B cell (primary cell): Measurements from ENCODE around the gene PRIM2. TPM values are rescaled to one million over a fixed set of nuclear protein-coding genes. Genes with fewer than 3 reads are reported as not detected.
"Not testable (repeated sequence)": the region's sequence is repeated elsewhere in the genome, so short reads cannot be mapped to it uniquely, and the experiment has no call there.

Experiments used
- ATAC-seq: fragments of 200-7000 bp; cut with Tn5 transposase; one replicate; pipeline ENCODE4 v1.10.0; 2021; ENCODE audit warnings: low read depth, mild to moderate bottlenecking, moderate number of reproducible peaks, moderate library complexity
- CTCF ChIA-PET: fragments of 350-600 bp; sonication (Branson Sonifier 250); formaldehyde crosslinking; loops from one replicate; lab custom pipeline; 2021; ENCODE audit warnings: antibody characterized with exemption, inconsistent platforms; lab: Charles Lee
- POLR2A ChIA-PET: fragments of 350-600 bp; sonication (Branson Sonifier 250); formaldehyde crosslinking; loops from one replicate; lab custom pipeline; 2021; ENCODE audit warnings: antibody characterized with exemption; lab: Charles Lee
- DNase-seq: peaks from one replicate; pipeline ENCODE4 v3.0.0; 2013
- H2AFZ ChIP-seq: 2 replicates; pipeline ENCODE4 v1.6.1; 2012; ENCODE audit warnings: mild to moderate bottlenecking, low read depth, low read length; ENCODE audit not compliant: insufficient read depth, poor library complexity, severe bottlenecking
- H3K27ac ChIP-seq, 2 donors: 1 replicate in 1 of 2; 2 replicates in 1 of 2; pipeline ENCODE4 v1.5.1; 2012 to 2013; ENCODE audit warnings: low read length in 2 of 2, mild to moderate bottlenecking in 2 of 2, moderate library complexity in 1 of 2
- H3K27me3 ChIP-seq, 4 experiments: fragments of 200-600 bp in 1 of 4; sonication (generic) in 1 of 4; replicated peaks in 1 of 4; 1 replicate in 2 of 4; 2 replicates in 2 of 4; pipeline versions ENCODE4 v1.6.1 to v1.7.0; 2013 to 2016; ENCODE audit warnings: low read length in 3 of 4, mild to moderate bottlenecking in 2 of 4, mixed read lengths in 1 of 4, moderate library complexity in 1 of 4; ENCODE audit not compliant: insufficient read depth in 4 of 4, control insufficient read depth in 3 of 4; ENCODE audit errors: control extremely low read depth in 1 of 4
- H3K36me3 ChIP-seq, 2 experiments: replicated peaks in 1 of 2; 1 replicate in 1 of 2; 2 replicates in 1 of 2; pipeline versions ENCODE4 v1.6.1 to v1.7.1; 2013; ENCODE audit warnings: low read length in 1 of 2; ENCODE audit not compliant: insufficient read depth in 2 of 2, control insufficient read depth in 1 of 2; ENCODE audit errors: control extremely low read depth in 1 of 2, extremely low read depth in 1 of 2
- H3K4me1 ChIP-seq, 2 donors: fragments of 200-600 bp in 1 of 2; sonication (generic) in 1 of 2; 1 replicate in 1 of 2; 2 replicates in 1 of 2; pipeline versions ENCODE4 v1.5.1 to v1.6.1; 2013 to 2017; ENCODE audit warnings: low read length in 2 of 2; ENCODE audit not compliant: control insufficient read depth in 2 of 2, insufficient read depth in 2 of 2
- H3K4me2 ChIP-seq: replicated peaks from 2 replicates; pipeline ENCODE3; 2012; ENCODE audit warnings: mild to moderate bottlenecking, low read depth, low read length; ENCODE audit not compliant: poor library complexity, severe bottlenecking
- H3K4me3 ChIP-seq, 5 experiments: fragments of 200-600 bp in 1 of 5; sonication (generic) in 1 of 5; 1 replicate in 3 of 5; 2 replicates in 2 of 5; pipeline versions ENCODE4 v1.5.1 to v1.7.0; 2011 to 2016; ENCODE audit warnings: low read length in 4 of 5, mild to moderate bottlenecking in 4 of 5, low read depth in 2 of 5, control low read depth in 1 of 5, moderate library complexity in 1 of 5; ENCODE audit not compliant: insufficient read depth in 1 of 5; ENCODE audit errors: control extremely low read depth in 1 of 5, extremely low read depth in 1 of 5
- H3K79me2 ChIP-seq: fragments of 200-600 bp; sonication (generic); one replicate; pipeline ENCODE4 v1.6.0; 2016; ENCODE audit warnings: low read length; ENCODE audit not compliant: control insufficient read depth, insufficient read depth
- H3K9ac ChIP-seq: fragments of 200-600 bp; sonication (generic); 2 replicates; pipeline ENCODE4 v1.6.1; 2017; ENCODE audit warnings: mild to moderate bottlenecking, low read length, moderate library complexity
- H3K9me3 ChIP-seq, 3 donors: one replicate each; pipeline versions ENCODE4 v1.6.1 to v1.7.1; 2013; ENCODE audit warnings: low read length in 2 of 3; ENCODE audit not compliant: control insufficient read depth in 2 of 3, insufficient read depth in 1 of 3; ENCODE audit errors: control extremely low read depth in 1 of 3
- H4K20me1 ChIP-seq: 2 replicates; pipeline ENCODE4 v1.6.0; 2012; ENCODE audit warnings: mild to moderate bottlenecking, low read length; ENCODE audit not compliant: insufficient read depth, control insufficient read depth, poor library complexity, severe bottlenecking
- H3K27ac Mint-ChIP-seq: one replicate; pipeline ENCODE4 v1.8.0; 2021; ENCODE audit warnings: mixed read lengths
- H3K27me3 Mint-ChIP-seq: one replicate; pipeline ENCODE4 v1.8.0; 2021; ENCODE audit warnings: mixed read lengths
- H3K4me1 Mint-ChIP-seq: one replicate; pipeline ENCODE4 v1.8.0; 2021; ENCODE audit warnings: mixed read lengths
- H3K4me3 Mint-ChIP-seq: one replicate; pipeline ENCODE4 v1.8.0; 2021; ENCODE audit warnings: mixed read lengths
- H3K9me3 Mint-ChIP-seq: one replicate; pipeline ENCODE4 v1.8.0; 2022; ENCODE audit warnings: mixed read lengths; ENCODE audit not compliant: insufficient read depth
- CTCF ChIP-seq: fragments of 200-600 bp; IDR thresholded peaks from one replicate; pipeline ENCODE4 v1.8.0; 2022; ENCODE audit warnings: antibody characterized with exemption, mild to moderate bottlenecking
- EZH2 ChIP-seq: IDR thresholded peaks from 2 replicates; pipeline ENCODE4 v1.6.1; 2012; ENCODE audit warnings: borderline replicate concordance, low read depth, mild to moderate bottlenecking, moderate library complexity, low read length; ENCODE audit not compliant: insufficient read depth, poor library complexity, severe bottlenecking
- WGBS: methylation state at CpG from one replicate; pipeline ENCODE4 v1.1.5; 2013; ENCODE audit warnings: missing lambda C conversion rate; ENCODE audit not compliant: insufficient coverage; 5-methylcytosine and 5-hydroxymethylcytosine counted together
- intact Hi-C: fragments of 100-400 bp; cut with micrococcal nuclease; formaldehyde crosslinking; loops from one replicate; pipeline ENCODE4 v1.10.0; 2022
- polyA plus RNA-seq: library from polyadenylated mRNA; depleted of rRNA; stranded (reverse); fragments of >200 nt; gene quantifications from 2 replicates; pipeline ENCODE4 v1.2.3, GENCODE V29; 2012
- total RNA-seq, 2 donors: library from RNA; stranded (reverse); fragments of 120-200 nt in 1 of 2; gene quantifications; 1 replicate in 1 of 2; 2 replicates in 1 of 2; pipeline versions ENCODE4 v1.2.3 to v1.2.4, GENCODE V29; 2013 to 2022

PRIM2 gene
- total and polyA plus RNA-seq, 2 donors (not counting 1 experiment from before 2014, with no cell fraction given): 5.2 to 21.0 TPM

- Histone ChIP-seq H3K36me3 (no peaks in the 10 kb centered on the region), H2AFZ (no peak overlapping the region), H3K4me3 (no peak overlapping the region), H3K79me2 (no peaks in the 10 kb centered on the region), H3K27ac (no peak overlapping the region), H3K4me2 (no peak overlapping the region), H3K27me3 (no peaks in the 10 kb centered on the region), H3K4me1 (no peaks in the 10 kb centered on the region), H4K20me1 (no peaks in the 10 kb centered on the region), H3K9ac (no peak overlapping the region), H3K9me3 (no peaks in the 10 kb centered on the region)
- no peaks in the 10 kb centered on the region for H3K27me3 Mint-ChIP-seq
- POLR2A ChIA-PET: no interaction called here
- CTCF ChIA-PET: no interaction called here
- no peaks in the 10 kb centered on the region for H3K9me3 Mint-ChIP-seq
- peaks cover 9% of the 10 kb centered on the region for H3K4me1 Mint-ChIP-seq
- no peak overlapping the region for H3K4me3 Mint-ChIP-seq
- intact Hi-C loops: no loop called here
- ATAC-seq: no peak
- TF ChIP-seq CTCF (no peak), EZH2 (no peak)
- no peak for DNase-seq
- H3K27ac Mint-ChIP-seq: no peak overlapping the region
- no CpG with 5 or more reads among the region's 2 CpGs for WGBS
Measured at GRCh38 chr6:57342148-57342669, 24.8 kb downstream of the PRIM2 start.

- H3K9ac ChIP-seq, POLR2A ChIA-PET, H2AFZ ChIP-seq, H3K79me2 ChIP-seq, H3K27me3 ChIP-seq, H3K4me1 ChIP-seq, H3K4me2 ChIP-seq, ATAC-seq, H3K36me3 ChIP-seq, H3K27ac Mint-ChIP-seq, H3K4me3 ChIP-seq, H4K20me1 ChIP-seq, H3K27me3 Mint-ChIP-seq, H3K9me3 Mint-ChIP-seq, DNase-seq, H3K9me3 ChIP-seq, H3K4me3 Mint-ChIP-seq, H3K27ac ChIP-seq, intact Hi-C loops: not testable (repeated sequence)
- WGBS: 100% methylated on average over 1 of the region's 3 CpGs
- H3K4me1 Mint-ChIP-seq: peaks cover 14% of the 10 kb centered on the region
- CTCF ChIA-PET: interaction anchor here (1.2 kb wide), 1 partner anchor 27 kb away, joined by 3 read pairs; no protein-coding TSS in a partner anchor
Measured at GRCh38 chr6:57343342-57343741, 25.9 kb downstream of the PRIM2 start.

- peaks cover 26% of the 10 kb centered on the region for H3K4me1 Mint-ChIP-seq
- H3K4me1 ChIP-seq, CTCF ChIA-PET, H2AFZ ChIP-seq, POLR2A ChIA-PET, H3K27ac ChIP-seq, H3K9me3 ChIP-seq, intact Hi-C loops, ATAC-seq, H3K27me3 Mint-ChIP-seq, H3K27me3 ChIP-seq, H3K4me2 ChIP-seq, H3K9ac ChIP-seq, H3K27ac Mint-ChIP-seq, H4K20me1 ChIP-seq, H3K4me3 ChIP-seq, H3K4me3 Mint-ChIP-seq, H3K36me3 ChIP-seq, DNase-seq, H3K79me2 ChIP-seq, H3K9me3 Mint-ChIP-seq: not testable (repeated sequence)
- WGBS: no CpG with 5 or more reads among the region's 2 CpGs
Measured at GRCh38 chr6:57346715-57347114, 29.3 kb downstream of the PRIM2 start.
